Measurements from ENCODE around the gene SPECC1L. TPM values are rescaled to one million over a fixed set of nuclear protein-coding genes. Genes with fewer than 3 reads are reported as not detected.

Gene SPECC1L
- total RNA-seq, 1 experiment from 2014 or later, result 14.1 TPM

GRCh38 chr22:24451162-24451561, 180.5 kb downstream of the SPECC1L start:
- H3K9me3 ChIP-seq (ENCODE audit: low read length), result no peaks in the 10 kb centered on the region
- no peak overlapping the region for H3K4me3 ChIP-seq (ENCODE audit: low read length)
- ChIA-PET POLR2A (ENCODE audit: unreplicated experiment) (no interaction called here), CTCF (no interaction called here)
- no peaks in the 10 kb centered on the region for H4K20me1 ChIP-seq (ENCODE audit: low read length)
- BruUV-seq (replicated peaks), result no TSS peak
- no peaks in the 10 kb centered on the region for H3K4me1 ChIP-seq (ENCODE audit: insufficient read depth, low read length)
- no peaks in the 10 kb centered on the region for H3K79me2 ChIP-seq (ENCODE audit: low read length)
- no peak overlapping the region for H2AFZ ChIP-seq (ENCODE audit: low read length)
- no peaks in the 10 kb centered on the region for H3F3A ChIP-seq (ENCODE audit: low read length, unreplicated experiment)
- no peaks in the 10 kb centered on the region for H3K27me3 ChIP-seq (ENCODE audit: low read length)
- no peak for ATAC-seq
- no peak for TF ChIP-seq EZH2phosphoT487 (IDR thresholded peaks at IDR 0.05; ENCODE audit: borderline replicate concordance, low read length)
- no peaks in the 10 kb centered on the region for H3K36me3 ChIP-seq (ENCODE audit: low read depth, low read length)
- H3K9me2 ChIP-seq (replicated peaks; ENCODE audit: low read length), result no peaks in the 10 kb centered on the region
- no peak overlapping the region for H3K27ac ChIP-seq (ENCODE audit: low read length)
- no peak overlapping the region for H3K4me2 ChIP-seq (ENCODE audit: low read length)
- DNase-seq, result no peak
- no peak overlapping the region for H3K9ac ChIP-seq (ENCODE audit: low read length)
- intact Hi-C loops (cut with micrococcal nuclease), result no loop called here

GRCh38 chr22:24453853-24454252, 183.2 kb downstream of the SPECC1L start:
- Histone ChIP-seq H2AFZ (ENCODE audit: low read length) (no peak overlapping the region), H3K9ac (ENCODE audit: low read length) (no peak overlapping the region), H3F3A (ENCODE audit: low read length, unreplicated experiment) (no peaks in the 10 kb centered on the region), H3K4me2 (ENCODE audit: low read length) (no peak overlapping the region), H3K9me3 (ENCODE audit: low read length) (no peaks in the 10 kb centered on the region), H3K4me3 (ENCODE audit: low read length) (no peak overlapping the region), H3K4me1 (ENCODE audit: insufficient read depth, low read length) (no peaks in the 10 kb centered on the region), H3K27ac (ENCODE audit: low read length) (no peak overlapping the region), H3K9me2 (replicated peaks; ENCODE audit: low read length) (no peaks in the 10 kb centered on the region), H3K27me3 (ENCODE audit: low read length) (no peaks in the 10 kb centered on the region), H4K20me1 (ENCODE audit: low read length) (no peaks in the 10 kb centered on the region), H3K79me2 (ENCODE audit: low read length) (no peaks in the 10 kb centered on the region), H3K36me3 (ENCODE audit: low read depth, low read length) (no peaks in the 10 kb centered on the region)
- TF ChIP-seq CTCF (conservative IDR thresholded peaks at IDR 0.05; ENCODE audit: low read depth, low read length) (no peak), EZH2phosphoT487 (IDR thresholded peaks at IDR 0.05; ENCODE audit: borderline replicate concordance, low read length) (no peak), EZH2 (IDR thresholded peaks at IDR 0.05; ENCODE audit: low read length, unreplicated experiment) (no peak)
- no peak for DNase-seq
- intact Hi-C loops (cut with micrococcal nuclease), result no loop called here
- no peak for ATAC-seq
- BruUV-seq (replicated peaks), result no TSS peak
- POLR2A ChIA-PET (ENCODE audit: unreplicated experiment), result no interaction called here
- CTCF ChIA-PET, result no interaction called here

- Histone ChIP-seq H3K4me2 (ENCODE audit: low read length) (no peak overlapping the region), H3K9me3 (ENCODE audit: low read length) (no peaks in the 10 kb centered on the region), H3K4me1 (ENCODE audit: insufficient read depth, low read length) (no peaks in the 10 kb centered on the region), H4K20me1 (ENCODE audit: low read length) (no peaks in the 10 kb centered on the region), H3K27ac (ENCODE audit: low read length) (no peak overlapping the region), H3K9ac (ENCODE audit: low read length) (no peak overlapping the region), H3F3A (ENCODE audit: low read length, unreplicated experiment) (no peaks in the 10 kb centered on the region), H3K79me2 (ENCODE audit: low read length) (no peaks in the 10 kb centered on the region), H3K4me3 (ENCODE audit: low read length) (no peak overlapping the region), H3K9me2 (replicated peaks; ENCODE audit: low read length) (no peaks in the 10 kb centered on the region), H3K27me3 (ENCODE audit: low read length) (no peaks in the 10 kb centered on the region), H2AFZ (ENCODE audit: low read length) (no peak overlapping the region), H3K36me3 (ENCODE audit: low read depth, low read length) (no peaks in the 10 kb centered on the region)
- intact Hi-C loops (cut with micrococcal nuclease), result no loop called here
- ATAC-seq, result no peak
- CTCF ChIA-PET, result no interaction called here
- POLR2A ChIA-PET (ENCODE audit: unreplicated experiment), result no interaction called here
- TF ChIP-seq EZH2 (IDR thresholded peaks at IDR 0.05; ENCODE audit: low read length, unreplicated experiment) (no peak), CTCF (conservative IDR thresholded peaks at IDR 0.05; ENCODE audit: low read depth, low read length) (no peak), EZH2phosphoT487 (IDR thresholded peaks at IDR 0.05; ENCODE audit: borderline replicate concordance, low read length) (no peak)
- no peak for DNase-seq
- BruUV-seq (replicated peaks), result no TSS peak
Observed at GRCh38 chr22:24455039-24455438, 184.4 kb downstream of the SPECC1L start.

Data from PC-3 (cell line).